Transverse colon (tissue), 4 donors: ENCODE results near the gene SLC39A6. TPM values are rescaled to one million over a fixed set of nuclear protein-coding genes. Genes with fewer than 3 reads are reported as not detected.

Source experiments
- DNase-seq: peaks from one replicate; pipeline ENCODE4 v3.0.0-alpha.2; 2019
- H3K27ac ChIP-seq, 4 donors: fragments of 200-600 bp; sonication (generic); 2 replicates each; pipeline ENCODE4 v1.5.1; 2016 to 2018; ENCODE audit warnings: inconsistent platforms in 4 of 4
- H3K27me3 ChIP-seq: fragments of 200-600 bp; sonication (generic); 2 replicates; pipeline ENCODE4 v1.5.1; 2017; ENCODE audit warnings: inconsistent platforms
- H3K36me3 ChIP-seq, 4 donors: fragments of 200-600 bp; sonication (generic); 2 replicates each; pipeline ENCODE4 v1.5.1; 2017 to 2019; ENCODE audit warnings: inconsistent platforms in 4 of 4
- H3K4me1 ChIP-seq, 4 donors: fragments of 200-600 bp; sonication (generic); 2 replicates each; pipeline ENCODE4 v1.5.1; 2017 to 2020; ENCODE audit warnings: inconsistent platforms in 4 of 4
- H3K4me3 ChIP-seq, 4 donors: fragments of 200-600 bp; sonication (generic); 1 replicate in 1 of 4; 2 replicates in 3 of 4; pipeline versions ENCODE4 v1.5.1 to v1.6.1; 2017 to 2019; ENCODE audit warnings: inconsistent platforms in 4 of 4
- H3K9me3 ChIP-seq, 2 donors: fragments of 200-600 bp; sonication (generic); 2 replicates each; pipeline ENCODE4 v1.5.1; 2017 to 2019; ENCODE audit warnings: inconsistent platforms in 2 of 2
- CTCF ChIP-seq, 5 experiments: fragments of 200-600 bp in 3 of 5; fragments of 450-650 bp in 2 of 5; sonication (generic) in 3 of 5; IDR thresholded peaks; 1 replicate in 2 of 5; 2 replicates in 3 of 5; pipeline ENCODE4 v1.5.1; 2016 to 2017; ENCODE audit warnings: antibody characterized with exemption in 5 of 5, inconsistent platforms in 3 of 5, mild to moderate bottlenecking in 2 of 5, moderate library complexity in 1 of 5
- EP300 ChIP-seq: sonication (generic); formaldehyde crosslinking; IDR thresholded peaks from one replicate; pipeline ENCODE4 v1.6.1; 2017; ENCODE audit warnings: antibody characterized with exemption, low read depth
- POLR2A ChIP-seq: fragments of 450-650 bp; IDR thresholded peaks from one replicate; pipeline ENCODE4 v1.6.1; 2016; ENCODE audit warnings: antibody characterized with exemption, mild to moderate bottlenecking, moderate library complexity
- POLR2AphosphoS5 ChIP-seq, 3 donors: sonication (generic); formaldehyde crosslinking; IDR thresholded peaks; one replicate each; pipeline ENCODE4 v1.6.1; 2016; ENCODE audit warnings: antibody characterized with exemption in 3 of 3
- WGBS, 2 donors: methylation state at CpG; one replicate each; pipeline ENCODE4 v1.1.5; 2018; ENCODE audit warnings: low coverage in 1 of 2; 5-methylcytosine and 5-hydroxymethylcytosine counted together
- in situ Hi-C, 4 donors: fragments of 200-750 bp; cut with MboI; loops; one replicate each; pipeline versions ENCODE4 v1.15.0 to v1.15.1; 2017; ENCODE audit warnings: low sequenced_read_pairs in 3 of 4, low pct_ligation_motif_present in 1 of 4, low pct_unique_long_range_greater_than_20kb in 1 of 4
- intact Hi-C: fragments of 100-400 bp; cut with DNase I; formaldehyde crosslinking; loops from one replicate; pipeline ENCODE4 v1.15.1; 2023; ENCODE audit warnings: low total_unique reads
- total RNA-seq, 4 donors: library from RNA; depleted of rRNA; stranded (reverse); fragments of >200 nt; gene quantifications; one replicate each; pipeline ENCODE4 v1.1.0, GENCODE V29; 2016

SLC39A6 gene
- total RNA-seq, 4 donors from 2014 or later = 4.5 to 24.3 (median 19.6) TPM

DNA sequence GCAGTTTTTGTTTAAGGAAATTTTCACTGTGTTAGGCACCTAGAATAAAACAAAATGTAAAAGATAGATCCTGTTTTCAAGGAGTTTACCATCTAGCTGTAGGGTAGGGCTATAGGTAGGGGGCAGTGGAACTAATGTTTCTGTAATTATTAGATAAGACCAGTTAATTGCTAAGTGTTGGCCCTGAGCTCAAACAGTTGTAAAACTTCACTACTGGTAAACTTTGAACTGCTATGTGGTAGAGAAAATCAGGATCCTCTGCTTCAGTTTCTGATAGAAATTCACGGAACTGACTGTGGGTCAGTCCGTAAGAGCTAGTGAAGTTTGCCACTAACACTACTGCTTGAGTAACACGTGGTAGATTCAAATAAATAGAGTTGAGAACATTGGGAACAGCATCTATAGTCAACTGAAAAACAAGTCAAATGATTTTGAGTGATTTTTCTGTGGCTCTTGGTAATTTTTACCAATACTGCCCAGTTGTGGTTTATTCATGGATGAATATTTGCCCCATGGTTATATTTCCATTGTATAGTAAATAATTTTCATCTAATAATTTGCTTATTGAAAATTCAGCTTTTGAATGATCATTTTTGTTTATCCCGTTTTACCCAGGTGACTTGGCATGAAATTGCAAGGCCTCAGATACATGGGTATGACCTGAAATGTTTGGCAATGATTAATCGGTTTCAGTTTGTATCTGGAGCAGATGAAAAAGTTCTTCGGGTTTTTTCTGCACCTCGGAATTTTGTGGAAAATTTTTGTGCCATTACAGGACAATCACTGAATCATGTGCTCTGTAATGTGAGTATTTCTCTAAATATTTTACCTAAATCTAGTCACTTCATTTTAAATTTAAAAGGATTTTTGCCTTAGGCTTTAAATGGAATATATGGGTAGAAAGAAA lies 27.0 kb upstream of the SLC39A6 start:
- no peak for DNase-seq
- Histone ChIP-seq H3K27ac (no peak overlapping the region), H3K27me3 (no peaks in the 10 kb centered on the region), H3K36me3 (peaks cover 0 to 54% (median 21%) of the 10 kb centered on the region in 4 donors), H3K4me1 (no peaks in the 10 kb centered on the region), H3K9me3 (no peaks in the 10 kb centered on the region), H3K4me3 (no peak overlapping the region)
- 90 to 92% methylated on average over 7 of the region's 7 CpGs for WGBS, 2 donors
- in situ Hi-C loops = no loop called here
- no peak for TF ChIP-seq CTCF (IDR thresholded peaks at IDR 0.05)
- TF ChIP-seq POLR2A = no peak
- no peak for TF ChIP-seq EP300
- no peak for TF ChIP-seq POLR2AphosphoS5 (IDR thresholded peaks at IDR 0.05)
- intact Hi-C loops = no loop called here

DNA sequence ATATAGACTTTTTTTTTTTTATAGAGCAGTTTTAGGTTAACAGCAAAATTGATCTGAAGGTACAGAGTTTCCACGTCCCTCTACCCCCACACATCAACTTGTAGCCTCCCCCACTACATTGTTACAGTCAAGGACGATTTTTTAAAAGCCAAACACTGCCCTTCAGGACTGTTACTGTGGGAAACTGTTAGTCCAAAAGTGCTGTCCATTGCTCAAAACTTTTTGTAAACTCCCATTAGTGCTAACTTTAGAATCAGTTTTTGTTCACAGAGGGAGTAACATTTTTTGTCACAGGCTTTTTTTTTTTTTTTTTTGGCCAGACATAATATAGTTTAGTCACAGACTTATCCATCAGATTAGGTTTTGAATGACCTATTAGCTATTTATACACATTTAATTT lies 24.6 kb upstream of the SLC39A6 start:
- DNase-seq = no peak
- Histone ChIP-seq H3K27me3 (no peaks in the 10 kb centered on the region), H3K4me3 (no peak overlapping the region), H3K36me3 (peaks cover 0 to 44% (median 10%) of the 10 kb centered on the region in 4 donors), H3K27ac (peak overlapping the region in 1 of 4 donors; percentile 31), H3K9me3 (no peaks in the 10 kb centered on the region), H3K4me1 (no peaks in the 10 kb centered on the region)
- in situ Hi-C loops (no loop called here), intact Hi-C loops (no loop called here)
- no peak for TF ChIP-seq POLR2A
- TF ChIP-seq EP300 = no peak
- TF ChIP-seq CTCF (IDR thresholded peaks at IDR 0.05) = no peak
- no peak for TF ChIP-seq POLR2AphosphoS5 (IDR thresholded peaks at IDR 0.05)
- 50 to 61% methylated on average over 2 of the region's 2 CpGs for WGBS, 2 donors

GRCh38 chr18:36153203-36153602 lies 24.1 kb upstream of the SLC39A6 start:
- no peaks in the 10 kb centered on the region for H3K4me1 ChIP-seq
- intact Hi-C loops (no loop called here), in situ Hi-C loops (no loop called here)
- H3K27me3 ChIP-seq = no peaks in the 10 kb centered on the region
- H3K9me3 ChIP-seq = no peaks in the 10 kb centered on the region
- no peak overlapping the region for H3K4me3 ChIP-seq
- peak overlapping the region in 1 of 4 donors; percentile 31 for H3K27ac ChIP-seq
- 73 to 74% methylated on average over 4 of the region's 4 CpGs for WGBS, 2 donors
- DNase-seq = no peak
- TF ChIP-seq EP300 = no peak
- no peak for TF ChIP-seq POLR2AphosphoS5 (IDR thresholded peaks at IDR 0.05)
- no peak for TF ChIP-seq CTCF (IDR thresholded peaks at IDR 0.05)
- no peak for TF ChIP-seq POLR2A
- peaks cover 0 to 44% (median 12%) of the 10 kb centered on the region in 4 donors for H3K36me3 ChIP-seq

DNA sequence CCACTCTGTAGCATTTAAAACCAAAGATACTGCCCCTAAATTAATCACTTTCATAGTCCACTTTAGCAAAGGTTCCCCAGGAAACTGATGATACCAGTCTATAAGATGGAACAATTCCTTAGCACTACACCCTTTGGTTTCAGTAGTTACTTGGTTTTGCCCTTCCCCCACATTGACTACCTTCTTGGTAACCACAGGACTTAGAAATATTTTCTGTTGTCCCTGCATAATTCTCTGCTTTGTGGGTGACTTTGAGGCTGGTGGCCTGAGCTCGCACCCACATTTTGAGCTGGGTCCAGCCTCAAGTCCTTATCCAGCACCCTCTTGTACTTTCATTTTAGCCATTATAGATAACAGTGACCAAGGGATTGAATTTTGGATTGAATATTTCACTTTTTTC lies 23.6 kb upstream of the SLC39A6 start:
- in situ Hi-C loops (no loop called here), intact Hi-C loops (no loop called here)
- no peak overlapping the region for H3K27ac ChIP-seq
- H3K4me1 ChIP-seq = no peaks in the 10 kb centered on the region
- TF ChIP-seq POLR2A (no peak), POLR2AphosphoS5 (IDR thresholded peaks at IDR 0.05) (no peak), CTCF (IDR thresholded peaks at IDR 0.05) (no peak), EP300 (no peak)
- WGBS, 2 donors = 95 to 100% methylated on average over 1 of the region's 1 CpG
- H3K27me3 ChIP-seq = no peaks in the 10 kb centered on the region
- DNase-seq = no peak
- H3K9me3 ChIP-seq = no peaks in the 10 kb centered on the region
- peaks cover 0 to 42% (median 13%) of the 10 kb centered on the region in 4 donors for H3K36me3 ChIP-seq
- no peak overlapping the region for H3K4me3 ChIP-seq
